Neuron (in vitro differentiated cells): ENCODE data around the gene MCC.

Experiments
- H2AFZ ChIP-seq: one replicate; pipeline ENCODE4 v1.6.1; 2013; ENCODE audit warnings: low read depth, mild to moderate bottlenecking, inconsistent platforms, low read length, moderate library complexity
- H3K27me3 ChIP-seq: one replicate; pipeline ENCODE4 v1.6.1; 2013; ENCODE audit warnings: low read length; ENCODE audit not compliant: insufficient read depth
- H3K36me3 ChIP-seq: one replicate; pipeline ENCODE4 v1.6.1; 2013; ENCODE audit warnings: low read length; ENCODE audit not compliant: insufficient read depth
- H3K4me1 ChIP-seq: one replicate; pipeline ENCODE4 v1.6.1; 2013; ENCODE audit warnings: low read length; ENCODE audit not compliant: insufficient read depth
- H3K4me3 ChIP-seq: 2 replicates; pipeline ENCODE4 v1.5.1; 2013; ENCODE audit warnings: mild to moderate bottlenecking, low read length, moderate library complexity
- H3K9me3 ChIP-seq: one replicate; pipeline ENCODE4 v1.6.1; 2013; ENCODE audit warnings: low read length

Gene MCC

GRCh38 chr5:113061846-113062780 lies 426.1 kb downstream of the MCC start:
- no peaks in the 10 kb centered on the region for H3K9me3 ChIP-seq
- no peak overlapping the region for H2AFZ ChIP-seq
- peaks cover 20% of the 10 kb centered on the region for H3K36me3 ChIP-seq
- no peak overlapping the region for H3K4me3 ChIP-seq
- no peaks in the 10 kb centered on the region for H3K27me3 ChIP-seq
- H3K4me1 ChIP-seq, result peaks cover 26% of the 10 kb centered on the region

- no peaks in the 10 kb centered on the region for H3K9me3 ChIP-seq
- no peaks in the 10 kb centered on the region for H3K27me3 ChIP-seq
- peaks cover 27% of the 10 kb centered on the region for H3K4me1 ChIP-seq
- peaks cover 14% of the 10 kb centered on the region for H3K36me3 ChIP-seq
- H3K4me3 ChIP-seq, result no peak overlapping the region
- no peak overlapping the region for H2AFZ ChIP-seq
These were observed 427.7 kb downstream of the MCC start for GRCh38 chr5:113060408-113061025.

GRCh38 chr5:113059232-113060040 lies 428.8 kb downstream of the MCC start:
- Histone ChIP-seq H3K4me1 (peaks cover 27% of the 10 kb centered on the region), H2AFZ (no peak overlapping the region), H3K9me3 (no peaks in the 10 kb centered on the region), H3K36me3 (peaks cover 14% of the 10 kb centered on the region), H3K4me3 (peak overlapping the region; percentile 3), H3K27me3 (no peaks in the 10 kb centered on the region)

GRCh38 chr5:113058706-113059226 lies 429.5 kb downstream of the MCC start:
- H3K4me3 ChIP-seq, result no peak overlapping the region
- H3K4me1 ChIP-seq, result peaks cover 27% of the 10 kb centered on the region
- H3K9me3 ChIP-seq, result no peaks in the 10 kb centered on the region
- H3K27me3 ChIP-seq, result no peaks in the 10 kb centered on the region
- H2AFZ ChIP-seq, result no peak overlapping the region
- peaks cover 8% of the 10 kb centered on the region for H3K36me3 ChIP-seq

GRCh38 chr5:113058269-113058668 lies 430.0 kb downstream of the MCC start:
- no peak overlapping the region for H3K4me3 ChIP-seq
- peaks cover 3% of the 10 kb centered on the region for H3K36me3 ChIP-seq
- H2AFZ ChIP-seq, result no peak overlapping the region
- no peaks in the 10 kb centered on the region for H3K9me3 ChIP-seq
- H3K27me3 ChIP-seq, result no peaks in the 10 kb centered on the region
- H3K4me1 ChIP-seq, result peaks cover 27% of the 10 kb centered on the region

GRCh38 chr5:113057557-113057984 lies 430.7 kb downstream of the MCC start:
- H3K9me3 ChIP-seq, result no peaks in the 10 kb centered on the region

GRCh38 chr5:113056988-113057387 lies 431.3 kb downstream of the MCC start:
- H3K4me3 ChIP-seq, result no peak overlapping the region
- no peaks in the 10 kb centered on the region for H3K9me3 ChIP-seq
- peaks cover 27% of the 10 kb centered on the region for H3K4me1 ChIP-seq
- no peaks in the 10 kb centered on the region for H3K27me3 ChIP-seq
- H3K36me3 ChIP-seq, result no peaks in the 10 kb centered on the region
- no peak overlapping the region for H2AFZ ChIP-seq

More at GRCh38 chr5:113057557-113057984, 430.7 kb downstream of the MCC start:
- Histone ChIP-seq H3K27me3 (no peaks in the 10 kb centered on the region), H3K4me3 (no peak overlapping the region), H3K36me3 (no peaks in the 10 kb centered on the region), H3K4me1 (peaks cover 27% of the 10 kb centered on the region), H2AFZ (no peak overlapping the region)

- Histone ChIP-seq H3K4me1 (peaks cover 26% of the 10 kb centered on the region), H3K4me3 (no peak overlapping the region), H3K9me3 (no peaks in the 10 kb centered on the region), H3K27me3 (no peaks in the 10 kb centered on the region), H3K36me3 (no peaks in the 10 kb centered on the region), H2AFZ (no peak overlapping the region)
These were observed 433.4 kb downstream of the MCC start for GRCh38 chr5:113054899-113055298.

- H3K4me3 ChIP-seq, result no peak overlapping the region
- H3K27me3 ChIP-seq, result no peaks in the 10 kb centered on the region
- H2AFZ ChIP-seq, result no peak overlapping the region
- peaks cover 7% of the 10 kb centered on the region for H3K36me3 ChIP-seq
- H3K9me3 ChIP-seq, result no peaks in the 10 kb centered on the region
- peaks cover 12% of the 10 kb centered on the region for H3K4me1 ChIP-seq
These were observed 434.7 kb downstream of the MCC start for GRCh38 chr5:113053511-113053995.

- Histone ChIP-seq H3K4me3 (no peak overlapping the region), H3K27me3 (no peaks in the 10 kb centered on the region), H3K9me3 (no peaks in the 10 kb centered on the region), H3K36me3 (peaks cover 7% of the 10 kb centered on the region), H2AFZ (no peak overlapping the region), H3K4me1 (peaks cover 2% of the 10 kb centered on the region)
These were observed 436.0 kb downstream of the MCC start for GRCh38 chr5:113052041-113052795.

GRCh38 chr5:113050721-113051382 lies 437.4 kb downstream of the MCC start:
- Histone ChIP-seq H3K4me3 (no peak overlapping the region), H3K4me1 (peaks cover 2% of the 10 kb centered on the region), H3K36me3 (peaks cover 7% of the 10 kb centered on the region), H3K9me3 (no peaks in the 10 kb centered on the region), H2AFZ (no peak overlapping the region), H3K27me3 (no peaks in the 10 kb centered on the region)

- Histone ChIP-seq H3K4me1 (peaks cover 3% of the 10 kb centered on the region), H3K9me3 (no peaks in the 10 kb centered on the region), H3K27me3 (no peaks in the 10 kb centered on the region), H3K4me3 (no peak overlapping the region), H2AFZ (no peak overlapping the region), H3K36me3 (peaks cover 7% of the 10 kb centered on the region)
These were observed 439.3 kb downstream of the MCC start for GRCh38 chr5:113048931-113049330.
